CD4-positive, alpha-beta T cell treated with Interleukin-1 beta for 1 hour (primary cell): ENCODE measurements around the gene MC5R.
"Not testable (repeated sequence)": the region's sequence is repeated elsewhere in the genome, so short reads cannot be mapped to it uniquely, and the experiment has no call there.

Experiments
- DNase-seq, 2 donors: peaks; one replicate each; pipeline ENCODE4 v3.0.0-alpha.2; 2020 to 2022

MC5R gene

DNA sequence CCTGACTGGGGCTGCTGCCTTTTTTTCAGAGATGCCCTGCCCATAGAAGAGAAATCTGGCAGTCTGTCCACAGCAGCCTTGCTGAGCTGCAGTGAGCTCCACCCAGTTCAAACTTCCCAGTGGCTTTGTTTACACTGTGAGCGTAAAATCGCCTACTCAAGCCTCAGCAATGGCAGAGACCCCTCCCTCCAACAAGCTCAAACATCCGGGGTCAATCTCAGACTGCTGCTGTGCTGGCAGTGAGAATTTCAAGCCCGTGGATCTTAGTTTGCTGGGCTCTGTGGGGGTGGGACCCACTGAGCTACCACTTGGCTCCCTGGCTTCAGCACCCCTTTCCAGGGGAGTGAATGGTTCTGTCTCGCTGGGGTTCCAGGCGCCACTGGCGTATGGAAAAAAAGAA, 38.9 kb downstream of the MC5R start:
- not testable (repeated sequence) for DNase-seq

GRCh38 chr18:13868501-13869271, 44.7 kb downstream of the MC5R start:
- no peak for DNase-seq

DNA sequence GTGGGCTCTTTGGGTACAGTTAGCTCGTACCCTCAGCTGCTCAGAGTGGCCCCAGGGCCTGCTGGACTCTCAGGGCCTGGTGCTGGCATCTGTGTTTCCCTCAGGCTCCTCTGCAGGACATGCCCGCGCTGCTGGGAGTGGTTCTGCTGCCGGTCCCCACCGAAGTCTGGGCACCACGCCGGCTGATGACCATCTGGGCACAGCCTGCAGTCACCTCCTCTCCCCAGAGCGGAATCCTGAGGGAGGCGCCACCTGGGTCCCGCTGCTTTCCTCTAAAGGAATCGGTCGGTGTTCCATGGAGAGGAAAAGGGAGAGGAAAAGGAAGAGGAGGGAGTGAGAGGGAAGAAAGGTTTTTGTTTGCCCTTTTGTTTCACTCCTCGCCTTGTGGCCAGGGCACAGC, 47.8 kb downstream of the MC5R start:
- no peak for DNase-seq

DNA sequence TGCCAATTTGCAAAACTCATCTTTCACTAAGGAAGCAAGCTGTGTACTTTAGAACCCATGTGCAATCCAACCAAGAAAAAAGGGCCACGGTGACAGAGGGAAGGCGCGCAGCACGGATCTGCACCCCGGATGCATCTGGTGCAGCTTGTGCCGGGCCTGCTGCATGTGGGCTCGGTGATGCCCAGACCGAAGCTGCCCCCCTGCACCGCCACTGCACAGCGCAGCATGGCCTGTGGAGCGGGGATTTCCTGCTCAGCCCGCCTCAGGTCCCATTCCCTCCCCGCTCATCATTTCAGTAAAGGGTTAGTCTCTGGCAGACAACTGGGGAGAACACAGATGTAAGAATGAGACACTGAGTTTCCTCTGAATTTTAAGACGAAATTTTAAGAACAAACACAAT, 48.4 kb downstream of the MC5R start:
- DNase-seq: no peak

- no peak for DNase-seq
Observed at GRCh38 chr18:13872932-13873331, 49.0 kb downstream of the MC5R start.

DNA sequence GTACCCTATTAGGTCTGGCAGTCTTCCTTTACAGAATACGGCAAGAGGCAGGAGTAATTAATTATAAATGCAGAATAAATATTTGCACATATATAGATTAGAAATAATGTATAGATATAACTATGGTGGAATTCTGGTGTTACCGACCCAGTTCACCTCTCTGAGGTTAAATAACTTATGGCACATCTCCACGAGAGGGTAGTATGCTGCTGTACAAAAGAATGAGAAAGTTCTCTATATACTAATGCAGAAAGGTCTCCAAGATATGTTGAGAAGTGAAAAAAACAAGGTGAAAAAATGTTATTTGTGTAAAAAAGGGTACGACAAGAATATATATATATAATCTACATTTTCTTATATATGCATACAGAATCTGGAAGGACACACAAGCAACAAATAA, 50.6 kb downstream of the MC5R start:
- no peak for DNase-seq
